Islet of Langerhans (tissue), 1 donor: ENCODE results near the gene AUTS2.
"Not testable (repeated sequence)": the region's sequence is repeated elsewhere in the genome, so short reads cannot be mapped to it uniquely, and the experiment has no call there.

ENCODE experiments used
- FAIRE-seq: peaks from one replicate; lab custom pipeline; 2011; peaks lifted over from hg19 to GRCh38; lab: Jason Lieb, UNC

AUTS2 gene

GRCh38 chr7:70727861-70728260 lies 1129.6 kb downstream of the AUTS2 start:
- no peak for FAIRE-seq

- FAIRE-seq, result no peak
These were observed 1130.7 kb downstream of the AUTS2 start for GRCh38 chr7:70728872-70729552.

GRCh38 chr7:70729553-70730157 lies 1131.4 kb downstream of the AUTS2 start:
- not testable (repeated sequence) for FAIRE-seq

GRCh38 chr7:70730451-70731110 lies 1132.3 kb downstream of the AUTS2 start:
- FAIRE-seq, result no peak

GRCh38 chr7:70733090-70733489 lies 1134.8 kb downstream of the AUTS2 start:
- no peak for FAIRE-seq

GRCh38 chr7:70734411-70734810 lies 1136.1 kb downstream of the AUTS2 start:
- no peak for FAIRE-seq

- no peak for FAIRE-seq
These were observed 1137.0 kb downstream of the AUTS2 start for GRCh38 chr7:70735313-70735712.

- no peak for FAIRE-seq
These were observed 1138.6 kb downstream of the AUTS2 start for GRCh38 chr7:70736715-70737460.

- FAIRE-seq, result no peak
These were observed 1140.0 kb downstream of the AUTS2 start for GRCh38 chr7:70738151-70738885.

GRCh38 chr7:70739646-70740210 lies 1141.5 kb downstream of the AUTS2 start:
- FAIRE-seq, result no peak

GRCh38 chr7:70741666-70742065 lies 1143.4 kb downstream of the AUTS2 start:
- FAIRE-seq, result no peak

- FAIRE-seq, result no peak
These were observed 1145.5 kb downstream of the AUTS2 start for GRCh38 chr7:70743531-70744325.

- no peak for FAIRE-seq
These were observed 1146.2 kb downstream of the AUTS2 start for GRCh38 chr7:70744492-70744891.

GRCh38 chr7:70749831-70750230 lies 1151.6 kb downstream of the AUTS2 start:
- FAIRE-seq, result no peak

- FAIRE-seq, result no peak
These were observed 1153.6 kb downstream of the AUTS2 start for GRCh38 chr7:70751895-70752294.

- no peak for FAIRE-seq
These were observed 1154.5 kb downstream of the AUTS2 start for GRCh38 chr7:70752794-70753241.

GRCh38 chr7:70756789-70757188 lies 1158.5 kb downstream of the AUTS2 start:
- FAIRE-seq, result no peak

GRCh38 chr7:70758646-70759045 lies 1160.4 kb downstream of the AUTS2 start:
- no peak for FAIRE-seq

GRCh38 chr7:70759674-70760073 lies 1161.4 kb downstream of the AUTS2 start:
- FAIRE-seq, result no peak

GRCh38 chr7:70761711-70762328 lies 1163.5 kb downstream of the AUTS2 start:
- no peak for FAIRE-seq
